Cerebellar nuclear complex (tissue), 1 donor: ENCODE measurements around the gene SLX1A.
"Not testable (repeated sequence)": the region's sequence is repeated elsewhere in the genome, so short reads cannot be mapped to it uniquely, and the experiment has no call there.

ENCODE experiments used
- DNase-seq, 2 experiments: peaks; one replicate each; lab custom pipeline; 2025; lab: John Stamatoyannopoulos, UW

Gene SLX1A

DNA sequence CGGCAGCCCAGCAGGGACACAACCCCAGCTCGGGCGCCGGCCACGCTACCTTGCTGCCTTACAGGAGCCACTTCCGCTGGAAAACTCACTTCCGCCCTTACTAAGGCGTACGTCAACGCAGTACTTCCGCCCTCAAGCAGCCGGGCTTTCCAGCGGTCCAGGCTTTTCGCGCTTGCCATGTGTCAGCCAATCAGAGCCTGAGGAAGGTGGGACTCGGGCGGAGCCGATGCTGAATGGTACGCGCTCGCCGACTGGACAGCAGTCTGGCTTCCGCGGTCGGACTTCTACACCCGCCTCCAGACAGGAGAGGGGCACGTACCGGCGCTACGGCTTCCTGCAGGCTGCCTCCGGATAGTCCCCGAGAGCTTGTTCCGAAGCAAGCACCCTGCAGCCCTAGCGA, at the start of gene SLX1A, which contains the start of gene BOLA2B:
SLX1A (plus strand) TSS at position 261 of the 400 bp plus-strand sequence. CDS start 210 bp downstream, outside the sequence.
BOLA2B (minus strand) TSS at position 52 of the 400 bp plus-strand sequence. CDS start 71 bp downstream, outside the sequence.
- DNase-seq, result not testable (repeated sequence)

DNA sequence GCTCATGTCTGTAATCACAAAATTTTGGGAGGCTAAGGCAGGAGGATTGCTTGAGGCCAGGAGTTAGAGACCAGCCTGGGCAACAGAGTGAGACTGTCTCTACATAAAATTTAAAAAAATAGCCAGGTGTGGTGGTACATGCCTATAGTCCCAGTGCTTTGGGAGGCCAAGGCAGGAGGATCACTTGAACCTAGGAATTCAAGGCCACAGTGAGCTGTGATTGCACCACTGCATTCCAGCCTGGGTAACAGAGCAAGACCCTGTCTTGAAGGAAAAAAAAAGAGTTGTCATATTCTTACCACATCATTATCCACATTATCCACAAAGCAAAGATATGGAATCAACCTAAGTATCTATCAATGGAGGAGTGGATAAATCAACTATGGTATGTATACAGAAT, 49.7 kb upstream of the SLX1A start:
- no peak for DNase-seq

DNA sequence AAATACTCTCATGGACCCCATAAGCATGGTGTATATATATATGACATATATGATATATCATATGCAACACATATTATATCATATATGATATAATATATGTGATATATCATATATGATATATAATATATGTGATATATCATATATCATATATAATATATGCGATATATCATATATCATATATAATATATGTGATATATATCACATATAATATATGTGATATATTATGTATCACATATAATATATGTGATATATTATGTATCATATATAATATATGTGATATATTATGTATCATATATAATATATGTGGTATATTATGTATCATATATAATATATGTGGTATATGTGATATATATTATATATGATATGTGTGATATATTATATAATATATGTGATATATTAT, 48.8 kb upstream of the SLX1A start:
- DNase-seq, result no peak

DNA sequence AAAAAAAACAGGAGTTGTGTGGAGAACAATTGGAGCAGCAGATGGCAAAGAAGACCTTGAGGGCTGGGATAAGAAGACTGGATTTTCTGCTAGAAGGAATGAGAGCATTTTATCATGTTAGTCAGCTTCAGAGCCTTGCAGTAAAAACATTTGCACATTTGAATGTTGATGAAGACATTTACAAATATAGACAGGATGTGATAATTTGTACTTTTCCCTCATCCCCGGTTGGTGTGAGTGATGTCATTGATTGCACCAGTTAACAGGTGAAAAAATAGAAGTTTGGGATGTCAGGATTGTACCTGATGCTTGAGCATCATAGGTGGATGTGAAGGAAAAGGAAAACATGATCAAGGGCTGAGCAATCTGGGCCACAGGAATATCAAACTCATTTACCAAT, 48.0 kb upstream of the SLX1A start:
- DNase-seq, result no peak

DNA sequence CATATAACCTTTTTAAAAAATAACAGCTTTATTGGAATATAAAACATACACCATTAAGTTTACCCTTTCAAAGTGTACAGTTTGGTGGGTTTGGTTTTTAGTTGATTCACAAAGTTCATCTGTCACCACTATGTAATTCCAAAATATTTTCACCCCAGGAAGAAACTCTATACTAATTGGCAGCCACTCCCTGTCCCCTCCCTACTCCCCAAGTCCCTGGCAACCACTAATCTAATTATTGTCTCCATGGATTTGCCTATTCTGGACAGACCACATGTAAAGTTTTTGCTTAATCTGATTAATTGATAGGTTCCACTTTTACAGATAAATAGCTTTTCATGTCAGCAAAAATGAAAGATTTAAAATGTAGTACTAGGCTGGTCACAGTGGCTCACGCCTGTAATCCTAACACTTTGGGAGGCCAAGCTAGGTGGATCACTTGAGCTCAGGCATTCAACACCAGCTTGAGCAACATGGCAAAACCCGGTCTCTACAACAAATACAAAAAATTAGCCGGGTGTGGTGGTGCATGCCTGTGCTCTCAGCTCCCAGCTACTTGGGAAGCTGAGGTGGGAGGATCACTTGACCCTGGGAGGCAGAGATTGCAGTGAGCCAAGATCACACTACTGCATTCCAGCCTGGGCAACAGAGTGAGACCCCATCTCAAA, 45.7 kb upstream of the SLX1A start:
- no peak for DNase-seq

DNA sequence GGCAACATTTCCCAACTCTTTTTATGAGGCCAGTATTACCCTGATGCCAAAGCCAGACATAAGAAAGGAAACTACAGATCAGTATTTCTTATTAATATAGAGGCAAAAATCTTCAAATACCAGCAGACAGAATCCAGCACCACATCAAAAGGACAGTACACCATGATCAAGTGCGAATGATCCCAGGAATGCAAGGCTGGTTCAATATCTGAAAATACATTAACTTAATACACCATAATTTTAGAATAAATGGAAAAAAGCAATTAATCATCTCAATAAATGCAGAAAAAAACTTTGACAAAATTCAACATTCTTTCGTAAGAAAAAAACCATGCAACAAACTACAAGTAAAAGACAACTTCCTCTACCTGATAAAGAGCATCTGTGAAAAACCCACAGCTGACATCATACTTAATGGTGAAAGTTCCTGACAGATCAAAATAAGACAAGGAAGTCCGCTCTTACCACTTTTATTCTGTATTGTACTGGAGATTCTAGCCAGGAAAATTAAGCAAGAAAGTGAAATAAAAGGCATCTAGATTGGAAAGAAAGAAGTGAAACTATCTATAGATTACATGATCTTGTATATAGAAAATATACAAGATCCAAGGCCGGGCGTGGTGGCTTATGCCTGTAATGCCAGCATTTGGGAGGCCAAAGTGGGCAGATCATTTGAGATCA, 44.3 kb upstream of the SLX1A start:
- DNase-seq, result no peak

DNA sequence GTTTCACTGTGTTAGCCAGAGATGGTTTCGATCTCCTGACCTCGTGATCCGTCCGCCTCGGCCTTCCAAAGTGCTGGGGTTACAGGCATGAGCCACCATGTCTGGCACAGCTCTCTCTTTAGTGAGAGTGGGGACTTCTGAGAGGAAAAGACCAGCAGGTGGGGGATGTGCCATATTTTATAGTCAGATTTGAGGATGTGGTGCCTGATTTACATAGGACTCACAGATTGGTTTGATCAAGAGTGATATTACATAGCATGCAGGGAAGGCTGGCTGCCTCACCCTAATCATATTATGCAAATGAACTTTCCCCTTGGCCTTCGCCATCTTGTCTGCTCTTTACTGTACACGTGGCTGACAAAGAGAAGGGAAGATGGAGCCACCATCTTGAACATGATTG, 42.6 kb upstream of the SLX1A start:
- DNase-seq, result no peak

DNA sequence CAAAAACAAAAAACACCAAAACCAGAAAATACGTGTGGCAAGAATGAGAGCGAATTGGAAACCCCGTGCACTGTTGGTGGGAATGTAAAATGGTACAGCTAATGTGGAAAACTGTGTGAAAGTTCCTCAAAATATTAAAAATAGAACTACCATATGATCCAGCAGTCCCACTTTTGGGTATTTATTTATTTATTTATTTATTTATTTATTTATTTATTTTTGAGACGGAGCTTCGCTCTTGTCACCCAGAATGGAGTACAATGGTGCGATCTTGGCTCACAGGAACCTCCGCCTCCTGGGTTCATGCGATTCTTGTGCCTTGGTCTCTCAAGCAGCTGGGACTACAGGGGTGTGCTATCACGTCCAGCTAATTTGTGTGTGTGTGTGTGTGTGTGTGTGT, 41.2 kb upstream of the SLX1A start:
- no peak for DNase-seq

DNA sequence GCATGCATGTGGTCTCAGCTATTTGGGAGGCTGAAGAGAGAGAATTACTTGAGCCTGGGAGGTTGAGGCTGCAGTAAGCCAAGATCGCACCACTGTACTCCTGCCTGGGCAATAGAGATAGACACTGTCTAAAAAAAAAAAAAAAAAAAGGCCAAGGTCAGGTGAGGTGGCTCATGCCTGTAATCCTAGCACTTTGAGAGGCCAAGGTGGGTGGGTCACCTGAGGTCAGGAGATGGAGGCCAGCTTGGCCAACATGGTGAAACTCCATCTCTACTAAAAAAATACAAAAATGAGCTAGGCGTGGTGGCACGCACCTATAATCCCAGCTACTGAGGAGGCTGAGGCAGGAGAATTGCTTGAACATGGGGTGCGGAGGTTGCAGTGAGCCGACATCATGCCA, 38.5 kb upstream of the SLX1A start:
- DNase-seq, result no peak

DNA sequence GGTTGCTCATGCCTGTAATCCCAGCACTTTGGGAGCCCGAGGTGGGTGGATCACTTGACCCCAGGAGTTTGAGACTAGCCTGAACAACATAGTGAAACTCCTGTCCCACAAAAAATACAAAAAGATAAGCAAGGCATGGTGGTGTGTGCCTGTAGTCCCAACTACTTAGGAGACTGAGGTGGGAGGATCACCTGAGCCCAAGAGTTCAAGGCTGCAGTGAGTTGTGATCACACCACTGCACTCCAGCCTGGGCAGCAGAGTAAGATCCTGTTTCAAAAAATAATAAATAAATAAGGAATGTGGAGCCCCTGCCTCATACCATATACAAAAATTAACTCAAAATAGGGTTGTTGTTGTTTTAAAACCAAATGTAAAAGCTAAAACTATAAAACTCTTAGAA, 36.5 kb upstream of the SLX1A start:
- DNase-seq, result no peak

DNA sequence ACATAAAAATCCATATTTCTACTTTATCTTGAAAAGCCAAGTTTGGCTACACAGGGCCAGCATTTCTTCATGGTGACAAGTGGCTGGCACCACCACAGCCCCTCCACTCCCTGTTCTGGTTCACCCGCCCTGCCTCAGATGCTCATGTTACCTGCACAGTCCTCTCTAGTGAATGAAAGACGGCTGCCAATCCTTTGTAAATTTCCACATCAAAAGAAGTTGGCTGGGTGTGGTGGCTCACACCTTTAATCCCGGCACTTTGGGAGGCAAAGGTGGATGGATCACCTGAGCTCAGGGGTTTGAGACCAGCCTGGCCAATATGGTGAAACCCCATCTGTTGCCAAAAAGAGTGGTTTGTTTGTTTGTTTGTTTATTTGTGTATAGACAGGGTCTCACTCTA, 30.1 kb upstream of the SLX1A start:
- no peak for DNase-seq

DNA sequence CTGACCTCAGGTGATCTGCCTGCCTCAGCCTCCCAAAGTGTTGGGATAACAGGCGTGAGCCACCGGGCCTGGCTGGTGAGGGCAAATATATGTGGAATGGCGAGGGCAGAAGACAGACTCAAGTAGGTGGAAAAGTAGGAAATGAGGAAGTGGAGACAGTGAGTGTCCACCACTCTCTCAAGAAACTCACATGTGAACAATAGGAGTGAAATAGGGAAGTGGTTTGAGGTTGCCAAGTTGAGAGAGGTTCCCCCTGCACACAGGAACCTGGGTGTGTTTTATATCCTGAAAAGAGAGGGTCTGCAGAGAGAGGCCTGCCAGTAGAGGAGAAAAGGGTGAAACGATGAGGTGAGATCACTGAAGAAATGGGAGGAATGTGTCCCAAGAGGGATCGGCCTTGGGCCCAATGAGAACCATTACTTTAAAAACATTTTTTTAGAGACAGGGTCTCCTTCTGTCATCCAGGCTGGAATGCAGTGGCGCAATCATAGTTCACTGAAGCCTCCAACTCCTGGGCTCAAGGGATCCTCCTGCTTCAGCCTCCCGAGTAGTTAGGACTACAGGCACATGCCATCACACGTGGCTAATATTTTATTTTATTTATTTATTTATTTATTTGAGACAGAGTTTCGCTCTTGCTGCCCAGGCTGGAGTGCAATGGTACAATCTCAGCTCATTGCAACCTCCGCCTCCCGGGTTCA, 27.3 kb upstream of the SLX1A start:
- no peak for DNase-seq

DNA sequence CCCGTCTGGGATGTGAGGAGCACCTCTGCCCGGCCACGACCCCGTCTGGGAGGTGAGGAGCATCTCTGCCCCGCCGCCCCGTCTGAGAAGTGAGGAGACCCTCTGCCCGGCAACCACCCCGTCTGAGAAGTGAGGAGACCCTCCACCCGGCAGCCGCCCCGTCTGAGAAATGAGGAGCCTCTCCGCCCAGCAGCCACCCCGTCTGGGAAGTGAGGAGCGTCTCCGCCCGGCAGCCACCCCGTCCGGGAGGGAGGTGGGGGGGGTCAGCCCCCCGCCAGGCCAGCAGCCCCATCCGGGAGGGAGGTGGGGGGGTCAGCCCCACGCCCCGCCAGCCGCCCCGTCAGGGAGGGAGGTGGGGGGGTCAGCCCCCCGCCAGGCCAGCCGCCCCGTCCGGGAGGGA, 24.9 kb upstream of the SLX1A start:
- DNase-seq, result not testable (repeated sequence)

DNA sequence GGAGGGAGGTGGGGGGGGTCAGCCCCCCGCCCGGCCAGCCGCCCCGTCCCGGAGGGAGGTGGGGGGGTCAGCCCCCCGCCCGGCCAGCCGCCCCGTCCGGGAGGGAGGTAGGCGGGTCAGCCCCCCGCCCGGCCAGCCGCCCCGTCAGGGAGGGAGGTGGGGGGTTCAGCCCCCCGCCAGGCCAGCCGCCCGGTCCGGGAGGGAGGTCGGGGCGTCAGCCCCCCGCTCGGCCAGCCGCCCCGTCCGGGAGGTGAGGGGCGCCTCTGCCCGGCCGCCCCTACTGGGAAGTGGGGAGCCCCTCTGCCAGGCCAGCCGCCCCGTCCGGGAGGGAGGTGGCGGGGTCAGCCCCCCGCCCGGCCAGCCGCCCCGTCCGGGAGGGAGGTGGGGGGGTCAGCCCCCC, 24.3 kb upstream of the SLX1A start:
- DNase-seq, result not testable (repeated sequence)

DNA sequence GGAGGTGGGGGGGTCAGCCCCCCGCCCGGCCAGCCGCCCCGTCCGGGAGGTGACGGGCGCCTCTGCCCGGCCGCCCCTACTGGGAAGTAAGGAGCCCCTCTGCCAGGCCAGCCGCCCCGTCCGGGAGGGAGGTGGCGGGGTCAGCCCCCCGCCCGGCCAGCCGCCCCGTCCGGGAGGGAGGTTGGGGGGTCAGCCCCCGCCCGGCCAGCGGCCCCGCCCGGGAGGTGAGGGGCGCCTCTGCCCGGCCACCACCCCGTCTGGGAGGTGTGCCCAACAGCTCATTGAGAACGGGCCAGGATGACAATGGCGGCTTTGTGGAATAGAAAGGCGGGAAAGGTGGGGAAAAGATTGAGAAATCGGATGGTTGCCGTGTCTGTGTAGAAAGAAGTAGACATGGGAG, 23.5 kb upstream of the SLX1A start:
- not testable (repeated sequence) for DNase-seq

DNA sequence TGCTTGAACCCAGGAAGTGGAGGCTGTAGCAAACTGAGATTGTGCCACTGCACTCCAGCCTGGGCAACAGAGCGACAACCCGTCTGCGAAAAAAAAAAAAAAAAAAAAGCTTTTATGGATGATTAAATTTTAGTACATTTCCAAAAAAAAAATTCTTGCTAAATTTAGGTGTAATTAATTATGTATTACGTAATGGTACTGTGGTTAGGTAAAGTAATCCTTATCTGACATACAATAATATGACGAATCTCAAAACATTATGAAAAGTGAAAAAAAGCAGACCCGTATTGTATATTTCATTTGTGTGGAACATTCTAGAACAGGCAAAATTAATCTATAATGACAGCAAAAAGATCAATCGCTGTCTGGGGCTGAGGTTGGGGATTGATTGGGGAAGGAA, 20.6 kb upstream of the SLX1A start:
- DNase-seq, result no peak

DNA sequence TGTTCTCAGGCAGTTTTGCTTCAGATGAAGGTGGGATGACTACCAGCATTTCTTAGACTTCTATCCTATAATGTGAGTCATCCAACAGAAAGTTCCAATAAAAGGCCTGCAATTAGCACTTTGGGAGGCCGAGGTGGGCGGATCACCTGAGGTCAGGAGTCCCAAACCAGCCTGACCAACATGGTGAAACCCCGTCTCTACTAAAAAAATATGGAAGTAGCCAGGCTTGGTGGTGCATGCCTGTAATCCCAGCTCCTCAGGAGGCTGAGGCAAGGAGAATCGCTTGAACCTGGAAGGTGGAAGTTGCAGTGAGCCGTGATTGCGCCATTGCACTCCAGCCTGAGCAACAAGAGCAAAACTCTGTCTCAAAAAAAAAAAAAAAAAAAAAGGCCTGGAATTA, 16.8 kb upstream of the SLX1A start:
- not testable (repeated sequence) for DNase-seq

DNA sequence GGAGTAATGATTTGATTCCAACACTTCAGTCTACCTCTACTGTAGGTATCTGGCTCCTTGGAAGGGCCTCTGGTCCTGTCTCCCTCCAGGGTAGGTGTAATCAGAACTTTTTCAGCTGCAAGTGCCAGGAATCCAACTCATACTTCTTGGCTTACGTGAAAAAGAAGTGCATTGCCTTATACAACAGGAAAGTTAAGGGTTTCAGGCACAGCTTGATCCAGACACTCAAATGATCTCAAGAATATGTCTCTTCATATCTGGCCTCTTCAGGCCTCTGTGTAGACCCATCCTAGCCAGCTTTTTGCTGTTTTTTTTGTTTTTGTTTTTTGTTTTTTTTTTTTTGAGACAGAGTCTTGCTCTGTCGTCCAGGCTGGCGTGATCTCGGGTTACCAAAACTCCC, 14.5 kb upstream of the SLX1A start:
- no peak for DNase-seq

DNA sequence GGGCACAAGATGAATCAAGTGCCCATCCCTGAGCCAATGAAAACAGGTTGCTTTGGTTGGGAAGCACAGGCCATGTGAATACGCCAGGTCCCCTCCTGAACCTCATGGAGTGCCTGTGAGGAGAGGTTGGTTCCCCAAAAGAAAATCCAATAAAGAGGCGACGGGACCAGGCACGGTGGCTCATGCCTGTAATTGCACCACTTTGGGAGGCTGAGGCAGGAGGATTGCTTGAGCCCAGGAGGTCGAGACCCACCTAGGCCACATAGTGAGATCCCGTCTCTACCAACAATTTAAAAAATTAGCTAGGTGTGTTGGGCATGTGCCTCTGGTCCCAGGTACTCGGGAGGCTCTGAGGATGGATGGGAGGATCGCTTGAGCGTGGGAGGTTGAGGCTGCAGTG, 13.7 kb upstream of the SLX1A start:
- DNase-seq, result no peak

DNA sequence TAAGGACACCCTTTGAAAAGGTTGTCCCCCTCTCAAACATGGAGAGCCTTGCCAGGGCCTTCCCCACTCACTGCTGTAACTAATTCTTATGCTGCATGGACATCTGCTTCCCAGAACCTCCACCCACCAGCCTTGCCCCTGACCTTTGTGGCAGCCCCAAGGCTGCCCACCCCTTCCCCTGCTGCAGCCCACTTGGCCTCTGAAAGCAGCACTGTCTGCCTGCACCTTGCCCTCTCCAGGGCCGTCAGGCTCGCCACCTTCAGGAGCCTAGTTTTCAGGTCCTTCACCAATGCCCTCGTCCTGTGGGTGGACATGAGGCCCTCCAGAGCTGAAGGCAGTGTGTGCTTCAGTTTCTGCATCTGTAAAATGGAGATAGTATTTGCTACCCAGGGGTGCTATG, 12.9 kb upstream of the SLX1A start:
- DNase-seq, result no peak

DNA sequence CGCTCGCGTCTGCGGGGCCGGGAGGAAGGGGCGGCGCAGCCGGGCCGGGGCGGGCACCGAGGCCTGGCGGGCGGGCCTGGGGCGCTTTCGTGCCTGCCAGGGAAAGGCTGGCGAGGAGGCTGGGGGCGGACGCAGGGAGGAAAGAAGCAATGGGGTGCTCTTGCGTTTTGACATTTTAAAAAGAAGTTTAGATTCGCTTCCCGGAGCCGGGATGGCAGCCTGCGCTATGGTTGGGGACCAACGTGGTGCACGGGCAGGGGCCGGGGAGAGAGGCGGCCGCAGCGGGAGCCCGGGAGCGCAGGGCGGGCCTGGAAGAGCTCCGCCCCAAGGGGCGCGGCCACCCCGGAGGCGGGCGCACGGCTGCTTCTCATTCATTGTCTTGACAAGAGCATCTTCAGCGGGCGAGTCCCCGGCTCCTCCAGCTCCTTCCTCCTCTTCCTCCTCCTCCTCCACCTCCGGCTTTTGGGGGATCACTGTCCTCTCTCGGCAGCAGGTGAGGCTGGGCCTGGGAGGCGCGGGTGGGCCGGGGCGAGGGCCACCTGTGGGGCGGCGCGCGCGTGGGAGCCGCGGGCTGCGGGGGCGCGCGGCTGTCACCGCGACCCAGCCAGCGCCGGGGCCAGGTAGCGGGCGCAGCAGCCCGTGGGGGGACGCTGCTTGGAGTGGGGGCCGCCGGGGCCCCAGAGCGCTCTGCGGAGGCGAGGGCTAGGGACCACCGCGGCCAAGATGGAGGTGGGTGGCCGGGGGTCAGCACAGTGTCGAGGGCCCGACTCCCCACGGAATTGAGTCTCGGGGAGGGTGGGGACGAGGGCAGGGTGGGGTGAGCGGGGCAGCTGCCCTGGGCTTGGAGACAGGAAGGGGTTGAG, 10.2 kb upstream of the SLX1A start, which contains the start of gene CORO1A:
CORO1A (plus strand) TSS at position 370 of the 863 bp plus-strand sequence. CDS start 1,608 bp downstream, outside the sequence.
- DNase-seq, result peak in 1 of 2 experiments; percentile 59
